ENCODE data around the gene MYO7B.

DNA sequence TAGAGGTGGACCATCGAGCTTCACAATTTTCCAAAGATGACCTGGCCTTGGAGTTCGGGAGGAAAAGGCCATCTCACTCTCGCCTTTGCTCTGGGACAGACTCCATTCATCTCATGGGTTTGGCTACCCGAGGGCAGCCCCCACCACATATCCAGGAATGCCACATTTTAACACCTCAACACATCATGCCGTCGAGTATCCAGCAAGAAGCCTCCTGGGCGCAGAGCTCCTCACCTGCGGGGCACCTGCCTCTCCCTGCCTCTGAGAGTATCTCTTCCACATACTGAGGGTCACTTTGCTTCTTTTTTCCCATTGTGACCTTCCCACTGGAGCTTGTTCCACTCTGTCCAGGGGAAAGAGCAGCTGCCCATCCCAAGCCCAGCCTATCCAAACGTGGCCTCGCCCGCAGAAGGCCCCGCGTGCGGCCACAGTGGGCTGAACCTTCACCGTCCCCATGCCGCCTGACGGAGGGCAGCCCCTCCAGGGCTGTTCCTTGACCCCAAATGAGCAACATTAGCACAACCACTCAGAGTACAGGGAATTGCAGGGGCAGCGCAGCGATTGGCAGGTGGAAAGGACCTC, 145.3 kb downstream of the MYO7B start:
- TF ChIP-seq, protein P1, sequence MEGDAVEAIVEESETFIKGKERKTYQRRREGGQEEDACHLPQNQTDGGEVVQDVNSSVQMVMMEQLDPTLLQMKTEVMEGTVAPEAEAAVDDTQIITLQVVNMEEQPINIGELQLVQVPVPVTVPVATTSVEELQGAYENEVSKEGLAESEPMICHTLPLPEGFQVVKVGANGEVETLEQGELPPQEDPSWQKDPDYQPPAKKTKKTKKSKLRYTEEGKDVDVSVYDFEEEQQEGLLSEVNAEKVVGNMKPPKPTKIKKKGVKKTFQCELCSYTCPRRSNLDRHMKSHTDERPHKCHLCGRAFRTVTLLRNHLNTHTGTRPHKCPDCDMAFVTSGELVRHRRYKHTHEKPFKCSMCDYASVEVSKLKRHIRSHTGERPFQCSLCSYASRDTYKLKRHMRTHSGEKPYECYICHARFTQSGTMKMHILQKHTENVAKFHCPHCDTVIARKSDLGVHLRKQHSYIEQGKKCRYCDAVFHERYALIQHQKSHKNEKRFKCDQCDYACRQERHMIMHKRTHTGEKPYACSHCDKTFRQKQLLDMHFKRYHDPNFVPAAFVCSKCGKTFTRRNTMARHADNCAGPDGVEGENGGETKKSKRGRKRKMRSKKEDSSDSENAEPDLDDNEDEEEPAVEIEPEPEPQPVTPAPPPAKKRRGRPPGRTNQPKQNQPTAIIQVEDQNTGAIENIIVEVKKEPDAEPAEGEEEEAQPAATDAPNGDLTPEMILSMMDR (IDR thresholded peaks at IDR 0.05), result no peak
- no peak for TF ChIP-seq POLR2A (IDR thresholded peaks at IDR 0.05)

All from lower leg skin (tissue), 3 donors.